IMR-90 (cell line): ENCODE measurements around the gene RFC3. TPM values are rescaled to one million over a fixed set of nuclear protein-coding genes. Genes with fewer than 3 reads are reported as not detected.

Source experiments
- ATAC-seq: fragments of 200-7000 bp; cut with Tn5 transposase; 2 replicates; pipeline ENCODE4 v1.9.1; 2020; ENCODE audit warnings: low read depth, mild to moderate bottlenecking, moderate library complexity
- BruUV-seq: library from RNA; stranded (reverse); fragments of 400-500 nt; replicated peaks from 2 replicates; lab custom pipeline; 2021; lab: Mats Ljungman, UMichigan
- CTCF ChIA-PET: fragments of 300-600 bp; formaldehyde crosslinking; extraction: SDS; loops from one replicate; lab custom pipeline; 2021; ENCODE audit warnings: antibody characterized with exemption; lab: Yijun Ruan, JAX
- POLR2A ChIA-PET: fragments of 300-600 bp; sonication (Branson Sonifier 250); formaldehyde crosslinking; loops from one replicate; lab custom pipeline; 2022; ENCODE audit warnings: antibody characterized with exemption; ENCODE audit not compliant: unreplicated experiment; lab: Charles Lee
- DNase-seq: peaks from one replicate; pipeline ENCODE4 v3.0.0; 2013
- H2AFZ ChIP-seq: replicated peaks from 2 replicates; pipeline ENCODE3; 2013; ENCODE audit warnings: low read length, mild to moderate bottlenecking; ENCODE audit not compliant: poor library complexity
- H2AK5ac ChIP-seq: 2 replicates; pipeline ENCODE4 v1.6.1; 2013; ENCODE audit warnings: low read depth, low read length, inconsistent platforms
- H2AK9ac ChIP-seq: replicated peaks from 2 replicates; pipeline ENCODE3; 2013; ENCODE audit warnings: mild to moderate bottlenecking, low read depth, low read length, moderate library complexity; ENCODE audit not compliant: poor library complexity
- H2BK120ac ChIP-seq: 2 replicates; pipeline ENCODE4 v1.6.1; 2013; ENCODE audit warnings: low read depth, low read length, inconsistent platforms
- H2BK15ac ChIP-seq: 3 replicates; pipeline ENCODE4 v1.6.1; 2013; ENCODE audit warnings: low read depth, low read length, inconsistent platforms
- H2BK20ac ChIP-seq: 2 replicates; pipeline ENCODE4 v1.6.1; 2013; ENCODE audit warnings: low read depth, mild to moderate bottlenecking, inconsistent platforms, low read length, moderate library complexity
- H2BK5ac ChIP-seq: 2 replicates; pipeline ENCODE4 v1.6.1; 2013; ENCODE audit warnings: mild to moderate bottlenecking, low read depth, low read length, inconsistent platforms; ENCODE audit not compliant: poor library complexity, severe bottlenecking
- H3K14ac ChIP-seq: replicated peaks from 2 replicates; pipeline ENCODE4 v1.6.1; 2013; ENCODE audit warnings: low read depth, low read length, inconsistent platforms
- H3K18ac ChIP-seq: 2 replicates; pipeline ENCODE4 v1.6.1; 2013; ENCODE audit warnings: low read depth, low read length, control low read depth
- H3K23ac ChIP-seq: 2 replicates; pipeline ENCODE4 v1.6.1; 2013; ENCODE audit warnings: low read depth, low read length, inconsistent platforms
- H3K27ac ChIP-seq: 2 replicates; pipeline ENCODE4 v1.5.1; 2013; ENCODE audit warnings: mild to moderate bottlenecking, control low read depth, low read length; ENCODE audit not compliant: insufficient read depth
- H3K27me3 ChIP-seq: 2 replicates; pipeline ENCODE4 v1.6.1; 2013; ENCODE audit warnings: low read length; ENCODE audit not compliant: control insufficient read depth, insufficient read depth
- H3K36me3 ChIP-seq: 2 replicates; pipeline ENCODE4 v1.6.1; 2013; ENCODE audit warnings: low read length, mixed read lengths; ENCODE audit not compliant: control insufficient read depth, insufficient read depth
- H3K4ac ChIP-seq: 2 replicates; pipeline ENCODE4 v1.6.1; 2013; ENCODE audit warnings: low read depth, low read length, inconsistent platforms
- H3K4me1 ChIP-seq: 2 replicates; pipeline ENCODE4 v1.6.1; 2013; ENCODE audit warnings: low read length, mixed read lengths; ENCODE audit not compliant: control insufficient read depth, insufficient read depth
- H3K4me2 ChIP-seq: 2 replicates; pipeline ENCODE4 v1.6.1; 2013; ENCODE audit warnings: low read depth, mild to moderate bottlenecking, control low read depth, low read length, moderate library complexity
- H3K4me3 ChIP-seq: 2 replicates; pipeline ENCODE4 v1.5.1; 2013; ENCODE audit warnings: low read depth, mild to moderate bottlenecking, control low read depth, low read length, moderate library complexity; ENCODE audit not compliant: insufficient read depth
- H3K56ac ChIP-seq: 2 replicates; pipeline ENCODE4 v1.6.1; 2013; ENCODE audit warnings: low read length, inconsistent platforms; ENCODE audit not compliant: insufficient read depth; ENCODE audit errors: extremely low read depth
- H3K79me1 ChIP-seq, 2 experiments: 2 replicates each; pipeline ENCODE4 v1.6.1; 2013; ENCODE audit warnings: low read length in 2 of 2, inconsistent platforms in 1 of 2, low read depth in 1 of 2
- H3K9ac ChIP-seq: 2 replicates; pipeline ENCODE4 v1.6.1; 2013; ENCODE audit warnings: low read depth, low read length, control low read depth
- H3K9me1 ChIP-seq: 2 replicates; pipeline ENCODE4 v1.6.1; 2013; ENCODE audit warnings: low read length, inconsistent platforms; ENCODE audit not compliant: insufficient read depth
- H3K9me3 ChIP-seq: 2 replicates; pipeline ENCODE4 v1.6.1; 2013; ENCODE audit warnings: low read length; ENCODE audit not compliant: control insufficient read depth, insufficient read depth
- H4K20me1 ChIP-seq: 2 replicates; pipeline ENCODE4 v1.6.1; 2013; ENCODE audit warnings: low read length, inconsistent platforms; ENCODE audit not compliant: insufficient read depth
- H4K5ac ChIP-seq: 2 replicates; pipeline ENCODE4 v1.6.1; 2013; ENCODE audit warnings: mild to moderate bottlenecking, low read depth, low read length, control low read depth
- H4K8ac ChIP-seq, 2 experiments: 2 replicates each; pipeline ENCODE4 v1.6.1; 2013; ENCODE audit warnings: low read depth in 2 of 2, low read length in 2 of 2, control low read depth in 1 of 2, inconsistent platforms in 1 of 2
- H4K91ac ChIP-seq: 2 replicates; pipeline ENCODE4 v1.6.1; 2013; ENCODE audit warnings: low read depth, low read length, inconsistent platforms; ENCODE audit not compliant: insufficient read depth
- WGBS, 2 experiments: methylation state at CpG; one replicate each; pipeline versions ENCODE4 v1.1.5 to v1.1.7; 2013; ENCODE audit warnings: missing lambda C conversion rate in 2 of 2; ENCODE audit not compliant: insufficient read length in 1 of 2; ENCODE audit errors: extremely low coverage in 2 of 2; 5-methylcytosine and 5-hydroxymethylcytosine counted together
- dilution Hi-C: fragments of 300-500 bp; cut with HindIII; formaldehyde crosslinking; loops from one replicate; pipeline ENCODE4 v1.14.3; 2018; ENCODE audit warnings: low sequenced_read_pairs; ENCODE audit not compliant: unreplicated experiment
- in situ Hi-C: fragments of 300-500 bp; cut with MboI; formaldehyde crosslinking; loops from 3 replicates; pipeline ENCODE4 v1.14.3; 2019; ENCODE audit warnings: low sequenced_read_pairs, inconsistent platforms, mixed read lengths
- intact Hi-C: fragments of 100-400 bp; cut with micrococcal nuclease; formaldehyde crosslinking; loops from 2 replicates; pipeline ENCODE4 v1.10.0; 2022
- polyA plus RNA-seq, 3 experiments: library from polyadenylated mRNA; depleted of rRNA; stranded (reverse); fragments of >200 nt; gene quantifications; 2 replicates each; pipeline ENCODE4 v1.2.3, GENCODE V29; 2012; ENCODE audit warnings: low replicate concordance in 1 of 3
- total RNA-seq: library from RNA; depleted of rRNA; stranded (reverse); fragments of >200 nt; gene quantifications from 2 replicates; pipeline ENCODE4 v1.2.3, GENCODE V29; 2012
- TF ChIP-seq, protein P1 (sequence below): fragments of 150-350 bp; IDR thresholded peaks from 2 replicates; pipeline ENCODE4 v1.6.1; 2016; ENCODE audit warnings: low read depth, mild to moderate bottlenecking, low read length, moderate library complexity, borderline replicate concordance

Gene RFC3
- total and polyA plus RNA-seq, 2 of the 4 experiments (the other 2 are of a cell fraction) = 9.8 to 12.9 TPM

DNA sequence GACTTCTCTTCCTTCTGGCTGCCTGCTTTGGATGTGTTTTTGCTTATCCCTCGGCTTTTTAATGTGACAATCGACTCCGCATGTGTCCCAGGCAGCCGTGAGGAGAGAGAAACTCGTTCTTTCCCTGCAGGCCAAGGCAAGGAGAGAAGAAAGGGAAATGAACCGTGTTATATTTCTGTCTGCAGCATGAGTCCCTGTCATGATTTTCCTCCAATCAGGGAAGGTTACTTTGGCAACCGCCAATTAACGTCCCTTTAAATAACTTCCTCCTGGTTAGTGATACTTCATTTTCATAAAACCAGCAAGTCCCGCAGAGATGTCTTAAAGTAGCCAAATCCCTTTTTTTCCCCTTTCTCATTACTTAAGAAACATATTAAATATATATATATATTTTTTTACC is 42.6 kb downstream of the RFC3 start:
- Histone ChIP-seq H2AFZ (no peak overlapping the region), H3K4me3 (no peak overlapping the region), H3K27me3 (no peaks in the 10 kb centered on the region), H3K79me1 (no peaks in the 10 kb centered on the region), H4K8ac (no peak overlapping the region), H3K36me3 (no peaks in the 10 kb centered on the region), H3K4ac (no peak overlapping the region), H4K91ac (no peak overlapping the region), H3K9me3 (no peaks in the 10 kb centered on the region), H2AK9ac (no peak overlapping the region), H2BK20ac (no peak overlapping the region), H3K23ac (no peak overlapping the region), H3K56ac (no peak overlapping the region), H3K27ac (no peak overlapping the region), H3K4me1 (no peaks in the 10 kb centered on the region), H3K18ac (no peak overlapping the region), H3K4me2 (no peak overlapping the region), H3K9ac (no peak overlapping the region), H2BK15ac (no peak overlapping the region), H2AK5ac (no peak overlapping the region), H4K5ac (no peak overlapping the region), H3K9me1 (no peaks in the 10 kb centered on the region), H3K14ac (no peak overlapping the region), H2BK5ac (no peak overlapping the region), H4K20me1 (no peaks in the 10 kb centered on the region), H2BK120ac (no peak overlapping the region)
- dilution Hi-C loops = no loop called here
- intact Hi-C loops = no loop called here
- DNase-seq (no peak), ATAC-seq (no peak)
- no TSS peak for BruUV-seq
- in situ Hi-C loops = no loop called here
- ChIA-PET POLR2A (no interaction called here), CTCF (no interaction called here)
- TF ChIP-seq, protein P1, sequence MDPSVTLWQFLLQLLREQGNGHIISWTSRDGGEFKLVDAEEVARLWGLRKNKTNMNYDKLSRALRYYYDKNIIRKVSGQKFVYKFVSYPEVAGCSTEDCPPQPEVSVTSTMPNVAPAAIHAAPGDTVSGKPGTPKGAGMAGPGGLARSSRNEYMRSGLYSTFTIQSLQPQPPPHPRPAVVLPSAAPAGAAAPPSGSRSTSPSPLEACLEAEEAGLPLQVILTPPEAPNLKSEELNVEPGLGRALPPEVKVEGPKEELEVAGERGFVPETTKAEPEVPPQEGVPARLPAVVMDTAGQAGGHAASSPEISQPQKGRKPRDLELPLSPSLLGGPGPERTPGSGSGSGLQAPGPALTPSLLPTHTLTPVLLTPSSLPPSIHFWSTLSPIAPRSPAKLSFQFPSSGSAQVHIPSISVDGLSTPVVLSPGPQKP = no peak
- 90% methylated on average over 2 of the region's 9 CpGs; no CpG with 5 or more reads in 1 of the 2 experiments for WGBS, 2 experiments
